SH-SY5Y (cell line): ENCODE measurements around the gene UBR1.

Experiments used
- GATA2 ChIP-seq: IDR thresholded peaks from 2 replicates; pipeline ENCODE4 v1.6.1; 2011; ENCODE audit warnings: mild to moderate bottlenecking, low read depth, low read length
- GATA3 ChIP-seq: IDR thresholded peaks from 2 replicates; pipeline ENCODE4 v1.6.1; 2011; ENCODE audit warnings: low read depth, mild to moderate bottlenecking, low read length, moderate library complexity

DNA sequence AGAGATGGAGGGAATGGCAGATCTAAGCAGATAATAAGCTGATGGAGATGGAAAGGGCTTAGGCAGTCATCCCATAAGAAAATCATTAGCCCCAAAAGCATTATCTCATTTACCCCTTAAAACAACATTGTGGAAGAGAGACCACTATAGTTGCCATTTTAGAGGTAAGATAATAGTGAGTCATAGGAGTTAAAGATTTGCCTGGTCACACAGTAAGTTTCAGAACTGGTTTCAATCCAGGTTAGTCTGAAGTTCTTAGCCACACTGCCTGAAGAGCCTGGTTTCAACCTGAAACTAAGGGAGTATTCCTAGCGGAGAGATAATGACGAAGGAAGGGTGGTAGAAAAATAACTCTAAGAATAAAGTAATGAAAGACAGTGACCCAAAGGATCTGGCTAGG lies 13.0 kb upstream of the UBR1 start:
- no peak for TF ChIP-seq GATA3
- TF ChIP-seq GATA2 = no peak
